HG03460 (cell line): ENCODE results near the gene CLIC4.
"Not testable (repeated sequence)": the region's sequence is repeated elsewhere in the genome, so short reads cannot be mapped to it uniquely, and the experiment has no call there.

ENCODE experiments used
- ATAC-seq: cut with Tn5 transposase; IDR thresholded peaks from one replicate; pipeline ENCODE4 v1.9.1; 2021; ENCODE audit not compliant: unreplicated experiment

Gene CLIC4

DNA sequence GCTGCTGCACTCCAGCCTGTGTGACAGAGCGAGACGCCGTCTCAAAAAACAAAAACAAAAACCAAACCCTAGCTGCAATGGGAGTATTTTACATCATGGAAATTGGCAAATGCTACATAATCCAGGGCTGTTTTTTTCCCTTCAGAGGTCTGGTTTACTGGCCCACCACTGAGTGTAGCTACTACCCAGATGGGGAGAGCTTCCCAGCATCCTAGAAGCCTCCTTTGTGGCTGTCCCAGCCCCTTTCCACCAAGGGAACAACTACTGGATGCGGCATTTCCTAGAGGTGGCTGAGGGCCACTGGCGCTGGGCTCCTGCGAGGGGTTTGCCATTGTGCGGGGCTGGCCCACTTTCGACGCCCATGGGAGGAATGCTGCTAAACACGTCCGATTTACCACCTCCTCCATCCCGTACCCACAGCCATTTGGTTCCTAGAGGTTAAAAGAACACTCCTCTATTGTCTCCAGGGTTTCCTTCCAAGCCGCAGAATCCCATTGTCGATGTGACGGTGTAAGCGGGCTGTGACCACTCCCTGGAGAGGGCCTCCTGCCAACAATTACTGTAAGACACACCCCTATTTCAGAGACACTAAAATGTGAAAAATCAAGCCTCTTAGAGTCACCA, 129.5 kb downstream of the CLIC4 start:
- ATAC-seq = no peak

DNA sequence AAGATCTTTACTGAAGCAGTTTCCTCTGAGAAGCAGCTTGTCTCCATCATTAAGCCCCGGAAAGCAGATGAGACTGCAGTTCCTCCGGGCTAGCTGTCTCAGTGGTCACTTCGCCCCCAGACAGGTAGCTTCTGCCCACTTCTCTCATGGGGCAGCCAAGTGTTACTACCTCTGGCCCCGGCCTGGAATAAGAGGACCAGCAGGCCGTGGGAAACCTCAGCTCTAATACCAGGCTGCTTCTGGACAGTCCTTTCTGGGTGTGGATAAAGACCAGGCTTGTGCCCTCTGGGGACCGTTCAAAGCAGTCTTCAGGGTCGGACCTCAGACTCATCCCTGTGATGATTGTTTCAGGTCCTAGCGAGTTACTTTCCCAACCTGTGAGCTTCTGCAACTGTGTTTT, 130.0 kb downstream of the CLIC4 start:
- ATAC-seq = no peak

DNA sequence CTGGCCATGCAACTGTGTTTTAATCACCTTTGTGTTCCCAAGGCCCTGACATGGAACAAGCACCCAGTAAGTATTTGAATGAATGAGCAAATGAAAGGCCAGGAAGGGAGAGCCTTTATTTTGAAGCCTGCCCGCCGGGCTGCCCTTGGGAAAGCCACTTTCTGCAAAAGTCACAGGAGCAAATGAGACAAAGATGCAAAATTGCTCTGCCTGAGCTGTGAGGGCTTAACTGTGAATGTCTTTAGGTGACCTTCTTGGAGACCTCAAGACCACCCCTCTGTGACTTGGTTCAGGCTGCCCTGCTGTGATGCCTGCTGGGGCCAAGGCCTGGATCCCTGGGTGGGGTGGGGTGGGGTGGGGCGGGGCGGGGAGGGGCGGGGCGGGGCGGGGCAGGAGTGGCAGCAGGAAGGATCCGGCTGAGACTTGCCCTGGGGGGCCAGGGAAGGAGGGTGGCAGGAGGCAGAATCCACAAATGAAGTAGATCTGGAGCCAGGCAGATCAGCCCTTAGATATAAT, 130.8 kb downstream of the CLIC4 start:
- ATAC-seq = no peak

DNA sequence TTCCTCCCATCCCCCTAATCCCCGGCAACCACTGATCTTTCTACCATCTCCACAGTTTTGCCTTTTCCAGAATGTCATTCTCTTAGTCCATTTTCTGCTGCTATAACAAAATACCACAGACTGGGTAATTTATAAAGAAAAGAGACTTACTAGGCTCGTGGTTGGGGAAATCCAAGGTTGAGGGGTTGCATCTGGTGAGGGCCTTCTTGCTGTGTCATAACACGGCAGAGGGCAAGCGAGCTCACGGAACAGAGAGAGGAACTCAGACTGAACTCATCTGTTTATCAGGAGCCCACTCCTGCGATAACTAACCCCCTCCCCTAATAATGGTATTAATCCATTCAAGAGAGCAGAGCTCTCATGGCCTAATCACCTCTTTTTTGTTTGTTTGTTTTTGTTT, 132.8 kb downstream of the CLIC4 start:
- no peak for ATAC-seq

- no peak for ATAC-seq
Measured at GRCh38 chr1:24878775-24879742, 133.8 kb downstream of the CLIC4 start.

DNA sequence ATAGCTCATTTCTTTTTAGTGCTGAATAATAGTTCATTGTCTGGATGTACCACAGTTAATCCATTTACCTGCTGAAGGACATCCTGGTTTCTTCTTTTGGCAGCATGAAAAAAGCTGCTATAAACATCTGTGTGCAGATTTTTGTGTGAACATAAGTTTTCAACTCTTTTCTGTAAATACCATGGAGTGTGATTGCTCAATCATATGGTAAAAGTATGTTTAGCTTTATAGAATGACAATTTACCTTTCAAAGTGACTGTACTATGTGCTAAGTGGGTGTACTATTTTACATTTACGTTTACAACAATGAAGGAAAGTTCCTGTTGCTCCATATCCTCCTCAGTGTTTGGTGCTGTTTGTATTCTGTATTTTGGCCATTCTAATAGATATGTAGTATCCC, 135.8 kb downstream of the CLIC4 start:
- no peak for ATAC-seq

DNA sequence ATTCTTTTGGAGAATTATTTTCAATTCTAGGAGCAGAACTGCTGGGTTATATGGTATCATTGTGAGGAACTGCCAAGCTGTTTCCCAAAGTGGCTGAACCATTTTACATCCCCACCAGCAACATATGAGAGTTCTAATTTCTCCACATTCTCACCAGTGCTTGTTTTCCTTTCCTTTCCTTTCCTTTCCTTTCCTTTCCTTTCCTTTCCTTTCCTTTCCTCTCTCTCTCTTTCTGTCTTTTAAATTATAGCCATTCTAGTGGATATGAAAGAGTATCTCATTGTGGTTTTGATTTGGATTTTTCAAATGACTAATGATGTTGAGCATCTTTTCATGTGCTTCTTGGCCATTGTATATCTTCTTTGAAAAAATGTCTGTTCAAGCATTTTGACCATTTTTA, 139.5 kb downstream of the CLIC4 start:
- no peak for ATAC-seq

DNA sequence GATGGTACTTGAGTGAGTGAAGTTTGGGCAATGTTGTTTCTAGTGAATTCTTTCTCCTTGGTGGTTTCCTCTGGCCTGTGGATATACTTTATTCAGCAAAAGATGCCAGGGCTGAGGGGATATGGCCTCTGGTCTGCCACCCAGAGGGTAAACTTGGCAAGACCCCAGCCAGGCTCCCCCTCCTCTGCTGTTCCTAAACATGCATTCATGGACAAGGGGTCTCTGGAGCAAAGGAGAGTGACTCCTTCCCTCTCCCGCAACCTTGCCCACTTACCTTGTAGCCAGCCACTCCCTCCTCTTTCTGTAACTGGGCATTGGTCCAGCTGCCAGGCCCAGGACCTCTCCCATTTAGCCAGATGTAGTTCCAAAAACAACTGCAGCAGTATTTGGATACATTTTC, 141.0 kb downstream of the CLIC4 start:
- no peak for ATAC-seq

DNA sequence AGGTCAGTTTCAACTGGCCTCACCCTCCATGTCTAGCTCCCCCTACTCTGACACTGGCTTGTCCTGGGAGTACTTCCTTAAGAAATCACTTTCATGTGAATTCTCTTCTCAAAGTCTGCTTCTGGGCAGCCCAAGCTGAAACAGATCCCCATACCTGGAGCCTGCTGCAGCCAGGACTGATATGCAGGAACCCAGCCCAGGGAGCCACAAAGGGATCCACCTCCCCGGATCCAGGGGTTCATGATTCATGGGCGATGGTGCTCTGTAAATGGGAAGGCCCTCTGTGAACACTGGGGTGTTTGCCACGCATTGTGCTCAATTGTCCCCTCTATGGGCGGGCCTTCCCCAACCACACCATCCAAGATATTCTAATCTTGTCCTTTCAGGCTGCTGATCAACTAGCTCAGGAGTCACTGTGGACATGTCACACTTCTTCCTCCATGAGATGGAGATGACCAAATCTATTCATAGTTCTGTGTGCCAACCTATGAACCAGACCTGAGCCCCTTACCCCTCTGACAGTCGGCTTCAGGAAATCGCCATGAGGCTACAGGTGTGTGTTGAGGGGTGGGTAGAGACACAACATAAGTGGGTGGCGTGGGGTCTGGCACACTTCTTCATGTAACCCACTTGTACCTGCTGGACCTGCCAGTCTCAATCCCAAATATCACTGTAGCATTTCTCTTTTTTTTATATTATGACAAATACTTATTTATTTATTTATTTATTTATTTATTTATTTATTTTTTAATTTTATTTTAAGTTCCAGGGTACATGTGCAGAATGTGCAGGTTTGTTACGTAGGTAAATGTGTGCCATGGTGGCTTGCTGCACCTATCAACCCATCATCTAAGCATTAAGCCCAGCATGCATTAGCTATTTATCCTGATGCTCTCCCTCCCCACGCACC, 143.1 kb downstream of the CLIC4 start:
- no peak for ATAC-seq

GRCh38 chr1:24888971-24889676, 143.9 kb downstream of the CLIC4 start:
- ATAC-seq = no peak

DNA sequence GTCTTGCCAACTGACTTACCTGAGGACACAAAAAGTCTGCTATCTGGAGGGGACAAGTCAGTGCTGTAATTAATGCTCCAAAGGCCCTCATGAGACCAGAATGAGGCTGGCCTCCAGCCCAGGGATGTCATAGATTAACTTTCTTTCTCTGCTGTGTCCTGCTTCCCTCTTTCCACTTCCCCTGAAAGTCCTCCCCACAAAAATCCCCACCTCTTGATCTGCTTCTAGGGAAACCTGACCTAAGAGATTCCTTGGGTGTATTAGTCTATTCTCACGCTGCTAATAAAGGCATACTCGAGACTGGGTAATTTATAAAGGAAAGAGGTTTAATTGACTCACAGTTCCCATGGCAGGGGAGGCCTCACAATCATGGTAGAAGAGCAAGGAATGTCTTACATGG, 145.6 kb downstream of the CLIC4 start:
- ATAC-seq = no peak

DNA sequence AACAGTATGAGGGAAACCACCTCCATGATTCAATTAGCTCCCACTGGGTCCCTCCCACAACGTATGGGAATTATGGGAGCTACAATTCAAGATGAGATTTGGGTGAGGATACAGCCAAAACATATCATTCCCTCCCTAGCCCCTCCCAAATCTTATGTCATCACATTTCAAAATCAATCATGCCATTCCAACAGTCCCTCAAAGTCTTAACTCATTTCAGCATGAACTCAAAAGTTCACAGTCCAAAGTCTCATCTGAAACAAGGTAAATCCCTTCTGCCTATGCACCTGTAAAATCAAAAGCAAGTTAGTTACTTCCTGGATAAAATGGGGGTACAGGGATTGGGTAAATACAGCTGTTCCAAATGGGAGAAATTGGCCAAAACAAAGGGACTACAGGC, 146.1 kb downstream of the CLIC4 start:
- ATAC-seq = not testable (repeated sequence)

DNA sequence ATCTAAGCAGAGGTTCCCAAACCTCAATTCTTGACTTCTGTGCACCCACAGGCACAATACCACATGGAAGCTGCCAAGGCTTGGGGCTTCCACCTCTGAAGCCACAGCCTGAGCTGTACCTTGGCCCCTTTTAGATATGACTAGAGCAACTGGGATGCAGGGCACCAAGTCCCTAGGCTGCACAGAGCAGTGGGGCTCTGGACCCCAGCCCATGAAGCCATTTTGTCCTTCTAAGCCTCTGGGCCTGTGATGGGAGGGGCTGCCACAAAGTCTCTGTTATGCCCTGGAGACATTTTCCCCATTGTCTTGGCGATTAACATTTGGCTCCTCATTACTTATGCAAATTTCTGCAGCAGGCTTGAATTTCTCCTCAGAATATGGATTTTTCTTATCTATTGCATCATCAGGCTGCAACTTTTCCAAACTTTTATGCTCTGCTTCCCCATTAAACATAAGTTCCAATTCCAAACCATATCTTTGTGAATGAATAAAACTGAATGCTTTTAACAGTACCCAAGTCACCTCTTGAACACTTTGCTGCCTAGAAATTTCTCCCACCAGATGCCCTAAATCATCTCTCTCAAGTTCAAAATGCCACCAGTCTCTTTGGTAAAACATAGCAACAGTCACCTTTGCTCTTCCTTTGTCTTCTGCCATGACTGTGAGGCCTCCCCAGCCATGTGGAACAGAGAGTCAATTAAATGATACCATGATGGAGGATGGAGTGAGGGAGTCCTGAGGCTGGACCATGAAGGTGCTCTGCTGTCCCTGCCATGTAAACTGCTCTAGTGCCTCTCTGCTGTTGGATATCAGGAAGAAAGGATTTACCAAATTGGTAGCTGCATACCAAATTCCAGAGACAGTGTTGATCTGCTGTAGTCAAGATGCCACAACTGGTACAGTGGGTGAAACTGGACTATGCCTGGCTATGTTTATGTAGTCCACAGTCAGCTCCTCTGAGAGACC, 147.2 kb downstream of the CLIC4 start:
- ATAC-seq = no peak

DNA sequence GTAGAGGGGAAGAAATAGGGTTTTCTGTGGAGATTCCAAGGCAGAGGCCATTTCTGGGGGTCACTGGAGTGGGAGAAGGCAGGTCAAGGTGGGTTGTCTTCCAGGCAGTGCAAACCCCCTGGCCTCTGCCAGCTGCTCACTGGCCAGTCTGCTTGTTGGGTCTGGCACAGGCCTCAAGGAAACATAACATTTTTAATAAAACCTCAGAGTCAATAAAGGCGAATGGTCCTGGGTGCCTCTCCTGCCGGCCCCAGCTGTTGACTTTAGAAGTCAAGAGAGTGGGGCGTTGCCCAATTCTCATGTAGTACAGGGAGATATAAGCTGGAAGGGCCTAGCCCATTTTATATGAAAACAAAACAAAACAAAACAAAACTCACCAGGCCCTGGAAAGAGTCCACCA, 148.2 kb downstream of the CLIC4 start:
- ATAC-seq = no peak
